Left renal cortex interstitium (tissue), 4 donors: ENCODE data around the gene STXBP2. TPM values are rescaled to one million over a fixed set of nuclear protein-coding genes. Genes with fewer than 3 reads are reported as not detected.

ENCODE experiments used
- polyA plus RNA-seq, 4 donors: library from polyadenylated mRNA; unstranded; fragments of 120-200 nt; gene quantifications; one replicate each; pipeline ENCODE4 v1.2.1, GENCODE V29; 2013; ENCODE audit not compliant: insufficient read length in 4 of 4

STXBP2 gene
- polyA plus RNA-seq, 4 donors, result 58.7 to 87.6 (median 73.3) TPM

Other genes with a start within 250 kb of the STXBP2 start
- 1 to 10 TPM; 5.8 to 9.2 (median 7.9) TPM for gene PEX11G, start 148.1 kb upstream of the STXBP2 start, polyA plus RNA-seq
- 10 to 100 TPM; 33.2 to 76.0 (median 60.3) TPM for gene ZNF358, start 121.0 kb upstream of the STXBP2 start, polyA plus RNA-seq
- gene MCOLN1, start 114.5 kb upstream of the STXBP2 start, polyA plus RNA-seq, result 10 to 100 TPM; 12.3 to 24.0 (median 18.8) TPM
- 10 to 100 TPM; 30.6 to 59.3 (median 44.3) TPM for gene PNPLA6, start 101.4 kb upstream of the STXBP2 start, polyA plus RNA-seq
- 10 to 100 TPM; 12.3 to 30.3 (median 22.0) TPM for gene CAMSAP3, start 41.2 kb upstream of the STXBP2 start, polyA plus RNA-seq
- gene XAB2, start 7.6 kb upstream of the STXBP2 start, polyA plus RNA-seq, result 10 to 100 TPM; 31.4 to 47.9 (median 42.1) TPM
- 100 to 1,000 TPM in 3 of 4 donors, 10 to 100 TPM in 1; 99.2 to 131 (median 118) TPM for gene PET100, start 7.3 kb upstream of the STXBP2 start, polyA plus RNA-seq
- gene PCP2, start 3.4 kb upstream of the STXBP2 start, polyA plus RNA-seq, result 1 to 10 TPM in 3 of 4 donors, under 1 TPM in 1; 0.54 to 2.8 (median 1.5) TPM
- gene RETN, start 31.9 kb downstream of the STXBP2 start, polyA plus RNA-seq, result 1 to 10 TPM in 2 of 4 donors, under 1 TPM in 2; 0.71 to 2.7 (median 1.7) TPM
- under 1 TPM in 2 of 4 donors, not detected in 2; 0.21 to 0.36 TPM for gene MCEMP1, start 40.0 kb downstream of the STXBP2 start, polyA plus RNA-seq
- gene TRAPPC5, start 43.7 kb downstream of the STXBP2 start, polyA plus RNA-seq, result 10 to 100 TPM; 42.7 to 97.1 (median 59.0) TPM
- under 1 TPM; 0.27 to 0.45 (median 0.31) TPM for gene FCER2, start 65.0 kb downstream of the STXBP2 start, polyA plus RNA-seq
- gene CLEC4G, start 95.0 kb downstream of the STXBP2 start, polyA plus RNA-seq, result under 1 TPM in 1 of 4 donors, not detected in 3; 0.21 TPM
- 1 to 10 TPM in 3 of 4 donors, under 1 TPM in 1; 0.52 to 1.5 (median 1.4) TPM for gene CD209, start 110.4 kb downstream of the STXBP2 start, polyA plus RNA-seq
- gene CLEC4M, start 126.1 kb downstream of the STXBP2 start, polyA plus RNA-seq, result 1 to 10 TPM; 1.5 to 4.7 (median 3.3) TPM
- gene EVI5L, start 193.1 kb downstream of the STXBP2 start, polyA plus RNA-seq, result 10 to 100 TPM; 15.1 to 19.9 (median 18.5) TPM
- 10 to 100 TPM in 1 of 4 donors, 1 to 10 TPM in 3; 3.7 to 12.5 (median 7.2) TPM for gene PRR36, start 237.3 kb downstream of the STXBP2 start, polyA plus RNA-seq